K562 (cell line): ENCODE measurements around the gene SPATS2. TPM values are rescaled to one million over a fixed set of nuclear protein-coding genes. Genes with fewer than 3 reads are reported as not detected.

ENCODE experiments used
- ATAC-seq: fragments of 200-7000 bp; cut with Tn5 transposase; 3 replicates; pipeline ENCODE4 v1.9.1; 2020; ENCODE audit warnings: moderate library complexity
- BruUV-seq: library from RNA; stranded (reverse); fragments of 400-500 nt; replicated peaks from 2 replicates; lab custom pipeline; 2021; lab: Mats Ljungman, UMichigan
- CTCF ChIA-PET: fragments of 300-600 bp; formaldehyde crosslinking; extraction: SDS; loops from one replicate; lab custom pipeline; 2021; ENCODE audit warnings: low intra/inter-chr PET ratio; lab: Yijun Ruan, JAX
- POLR2A ChIA-PET: fragments of 300-600, 350-650 bp; sonication (Branson Sonifier 250); formaldehyde crosslinking; extraction: SDS; loops from one replicate; lab custom pipeline; 2021; ENCODE audit warnings: antibody characterized with exemption, inconsistent platforms; lab: Yijun Ruan, JAX
- DNase-seq, 4 experiments: peaks; one replicate each; pipeline versions ENCODE4 v3.0.0 to v3.0.0-alpha.2; 2011 to 2018; ENCODE audit warnings: low spot score in 3 of 4, mixed read lengths in 3 of 4; ENCODE audit errors: extremely low read depth in 1 of 4
- FAIRE-seq: peaks from 2 replicates; lab custom pipeline; 2011; peaks lifted over from hg19 to GRCh38; lab: Jason Lieb, UNC
- H2AFZ ChIP-seq: 2 replicates; pipeline ENCODE4 v1.6.0; 2011; ENCODE audit warnings: low read depth, low read length, control low read depth, inconsistent platforms
- H3K27ac ChIP-seq: fragments of 200-600 bp; 3 replicates; pipeline ENCODE4 v1.8.0; 2011; ENCODE audit warnings: low read depth, mild to moderate bottlenecking, control low read depth, inconsistent platforms, low read length, moderate library complexity, mixed read lengths; ENCODE audit errors: extremely low read depth
- H3K27me3 ChIP-seq, 2 experiments: fragments of 300-600 bp in 1 of 2; 2 replicates in 1 of 2; 3 replicates in 1 of 2; pipeline versions ENCODE4 v1.6.0 to v1.8.0; 2011; ENCODE audit warnings: inconsistent platforms in 2 of 2, low read length in 2 of 2, mild to moderate bottlenecking in 1 of 2, mixed read lengths in 1 of 2, moderate library complexity in 1 of 2; ENCODE audit not compliant: control insufficient read depth in 2 of 2, insufficient read depth in 2 of 2
- H3K36me3 ChIP-seq: fragments of 300-600 bp; 3 replicates; pipeline ENCODE4 v1.8.0; 2011; ENCODE audit warnings: mild to moderate bottlenecking, low read length, inconsistent platforms; ENCODE audit not compliant: control insufficient read depth, insufficient read depth
- H3K4me1 ChIP-seq, 2 experiments: fragments of 200-600 bp in 1 of 2; replicated peaks in 1 of 2; 2 replicates in 1 of 2; 3 replicates in 1 of 2; pipeline versions ENCODE4 v1.5.1 to v1.8.0; 2011; ENCODE audit warnings: inconsistent platforms in 2 of 2, low read length in 2 of 2, mild to moderate bottlenecking in 1 of 2, mixed read lengths in 1 of 2, moderate library complexity in 1 of 2; ENCODE audit not compliant: control insufficient read depth in 2 of 2, insufficient read depth in 2 of 2
- H3K4me2 ChIP-seq: 2 replicates; pipeline ENCODE4 v1.6.1; 2011; ENCODE audit warnings: low read length, control low read depth, inconsistent platforms, mixed read lengths; ENCODE audit not compliant: insufficient read depth
- H3K4me3 ChIP-seq: fragments of 200-600 bp; sonication (generic), shearing (Covaris generic); 2 replicates; pipeline ENCODE4 v1.5.1; 2016; ENCODE audit warnings: control low read depth, inconsistent platforms
- H3K79me2 ChIP-seq: fragments of 200-600 bp; 3 replicates; pipeline ENCODE4 v1.8.0; 2011; ENCODE audit warnings: low read length, inconsistent platforms; ENCODE audit not compliant: control insufficient read depth, insufficient read depth
- H3K9ac ChIP-seq, 2 experiments: 2 replicates each; pipeline versions ENCODE4 v1.6.0 to v1.6.1; 2011; ENCODE audit warnings: low read depth in 2 of 2, low read length in 2 of 2, control low read depth in 1 of 2, inconsistent platforms in 1 of 2, mild to moderate bottlenecking in 1 of 2, mixed read lengths in 1 of 2; ENCODE audit not compliant: insufficient read depth in 1 of 2
- H3K9me1 ChIP-seq: one replicate; pipeline ENCODE4 v1.6.0; 2011; ENCODE audit warnings: inconsistent platforms, mild to moderate bottlenecking, low read length, moderate library complexity; ENCODE audit not compliant: control insufficient read depth, insufficient read depth
- H3K9me3 ChIP-seq: replicated peaks from 2 replicates; pipeline ENCODE4 v1.5.1; 2011; ENCODE audit warnings: low read depth, low read length, inconsistent platforms; ENCODE audit not compliant: control insufficient read depth, insufficient read depth
- H4K20me1 ChIP-seq: replicated peaks from 2 replicates; pipeline ENCODE4 v1.6.1; 2011; ENCODE audit warnings: low read length, inconsistent platforms, mixed read lengths; ENCODE audit not compliant: control insufficient read depth, insufficient read depth
- GTF2F1 ChIP-seq: IDR thresholded peaks from 2 replicates; pipeline ENCODE4 v1.6.1; 2011; ENCODE audit warnings: low read depth, low read length, improper control_type of control experiment
- NR2F6 ChIP-seq: fragments of 450-650 bp; formaldehyde crosslinking; IDR thresholded peaks from 2 replicates; pipeline ENCODE4 v1.4.0; 2020; ENCODE audit warnings: mild to moderate bottlenecking
- POLR2AphosphoS5 ChIP-seq: IDR thresholded peaks from 2 replicates; pipeline ENCODE4 v1.6.1; 2011; ENCODE audit warnings: mild to moderate bottlenecking, low read depth, low read length, moderate library complexity; ENCODE audit not compliant: control insufficient read depth, insufficient read depth
- YY1 ChIP-seq, 3 experiments: IDR thresholded peaks; 2 replicates each; pipeline ENCODE4 v1.6.1; 2011; ENCODE audit warnings: low read length in 2 of 3, mild to moderate bottlenecking in 2 of 3, moderate library complexity in 2 of 3, borderline replicate concordance in 1 of 3, control low read depth in 1 of 3, low read depth in 1 of 3; ENCODE audit not compliant: insufficient read depth in 3 of 3, insufficient replicate concordance in 2 of 3, control insufficient read depth in 1 of 3, insufficient read length in 1 of 3; ENCODE audit errors: extremely low read depth in 1 of 3
- ZNF586 ChIP-seq: fragments of 450-650 bp; formaldehyde crosslinking; conservative IDR thresholded peaks from 2 replicates; pipeline ENCODE4 v1.4.0; 2020; ENCODE audit warnings: mild to moderate bottlenecking, moderate library complexity
- ZNF764 ChIP-seq: fragments of 250-450 bp; sonication (Bioruptor Pico); IDR thresholded peaks from 2 replicates; pipeline ENCODE4 v1.4.0; 2020; ENCODE audit warnings: low read depth, mild to moderate bottlenecking, moderate library complexity
- WGBS: fragments of 100-300 bp; shearing (Covaris generic); methylation state at CpG from one replicate; pipeline ENCODE4 v1.1.6; 2016; ENCODE audit warnings: low coverage, mixed read lengths; ENCODE audit not compliant: insufficient coverage; ENCODE audit errors: missing lambda C conversion rate; 5-methylcytosine and 5-hydroxymethylcytosine counted together
- in situ Hi-C: fragments of 300-500 bp; cut with MboI; formaldehyde crosslinking; loops from 4 replicates; pipeline ENCODE4 v1.15.0; 2018; ENCODE audit warnings: inconsistent platforms, mixed read lengths
- intact Hi-C: fragments of 100-400 bp; cut with micrococcal nuclease; formaldehyde crosslinking; loops from 2 replicates; pipeline ENCODE4 v1.14.2; 2022
- polyA plus RNA-seq, 8 experiments: library from polyadenylated mRNA; depleted of rRNA in 4 of 8; stranded (reverse) in 5 of 8; unstranded in 3 of 8; fragments of >200 nt; fragmentation: Nextera tagmentation in 2 of 8; fragmentation: Illumina TruSeq in 1 of 8; extraction: Ambion mirVana in 2 of 8; extraction: Trizol in 1 of 8; gene quantifications; 2 replicates each; pipeline versions ENCODE4 v1.2.1 to v1.2.3, GENCODE V29; 2011 to 2014; ENCODE audit warnings: inconsistent platforms in 1 of 8, missing spikeins in 1 of 8
- total RNA-seq, 7 experiments: library from RNA; depleted of rRNA in 6 of 7; stranded (reverse); fragments of >200 nt in 6 of 7; fragmentation: Illumina TruSeq in 2 of 7; extraction: Trizol in 2 of 7; gene quantifications; 2 replicates each; pipeline versions ENCODE4 v1.2.1 to v1.2.3, GENCODE V29; 2011 to 2021; ENCODE audit warnings: low replicate concordance in 1 of 7

The SPATS2 gene
- total and polyA plus RNA-seq, 9 of the 15 experiments (the other 6 are each of a cell fraction or from before 2014, with no cell fraction given), result 5.4 to 48.2 (median 17.5) TPM

DNA sequence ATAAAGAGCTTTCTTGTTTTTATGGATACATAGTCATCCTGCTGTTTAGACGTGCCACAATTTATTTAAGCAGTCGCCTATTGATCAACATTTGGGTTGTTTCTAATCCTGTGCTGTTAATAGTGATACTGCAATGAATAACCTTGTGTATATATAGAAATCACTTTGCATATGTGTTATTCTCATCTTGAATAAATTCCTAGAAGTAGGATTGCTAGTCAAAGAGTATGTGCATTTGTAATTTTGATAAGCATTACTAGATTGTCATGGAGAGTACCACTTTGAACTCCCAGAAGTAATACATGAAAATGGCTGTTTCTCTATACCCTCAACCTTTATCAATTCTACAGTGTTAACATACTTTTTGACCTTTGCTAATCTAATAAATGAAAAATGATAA, 126.6 kb downstream of the SPATS2 start:
- BruUV-seq, result no TSS peak
- CTCF ChIA-PET, result no interaction called here
- no peaks in the 10 kb centered on the region for H3K4me1 ChIP-seq
- TF ChIP-seq ZNF764 (no peak), NR2F6 (CRISPR knock-in tag) (no peak), GTF2F1 (no peak), POLR2AphosphoS5 (no peak), YY1 (IDR thresholded peaks at IDR 0.05; ENCODE audit: borderline replicate concordance in 1 of 3, control insufficient read depth in 1 of 3, extremely low read depth in 1 of 3, insufficient read depth in 3 of 3, insufficient read length in 1 of 3, insufficient replicate concordance in 2 of 3, low read depth in 1 of 3, low read length in 2 of 3) (no peak), ZNF586 (CRISPR knock-in tag) (no peak)
- H3K9ac ChIP-seq, result no peak overlapping the region
- H3K36me3 ChIP-seq, result peaks cover 3% of the 10 kb centered on the region; the same call in 2 of the 3 replicates
- H3K27ac ChIP-seq, result no peak overlapping the region
- H2AFZ ChIP-seq, result no peak overlapping the region
- WGBS, result 46% methylated on average over 2 of the region's 2 CpGs
- FAIRE-seq (no peak), ATAC-seq (no peak), DNase-seq (no peak)
- POLR2A ChIA-PET, result interaction anchor here (0.7 kb wide), 1 partner anchor 73 kb away, joined by 3 read pairs; no protein-coding TSS in a partner anchor
- intact Hi-C loops (no loop called here), in situ Hi-C loops (no loop called here)
- no peaks in the 10 kb centered on the region for H4K20me1 ChIP-seq
- H3K27me3 ChIP-seq, result no peaks in the 10 kb centered on the region
- no peak overlapping the region for H3K4me2 ChIP-seq
- no peaks in the 10 kb centered on the region for H3K9me1 ChIP-seq
- no peaks in the 10 kb centered on the region for H3K79me2 ChIP-seq
- no peaks in the 10 kb centered on the region for H3K9me3 ChIP-seq
- H3K4me3 ChIP-seq, result no peak overlapping the region
